Mesothelial cell of epicardium (in vitro differentiated cells): ENCODE measurements around the gene SMIM24. TPM values are rescaled to one million over a fixed set of nuclear protein-coding genes. Genes with fewer than 3 reads are reported as not detected.
A peak's percentile ranks its signal among the peaks of the same experiment; 100 is the strongest.

Experiments used
- DNase-seq, 2 experiments: peaks; one replicate each; pipeline ENCODE4 v3.0.0; 2021; ENCODE audit warnings: low spot score in 2 of 2; ENCODE audit not compliant: unreplicated experiment in 2 of 2
- H3K27ac Mint-ChIP-seq: 2 replicates; pipeline ENCODE4 v1.8.0; 2021; ENCODE audit warnings: mixed read lengths
- H3K27me3 Mint-ChIP-seq: 2 replicates; pipeline ENCODE4 v1.8.0; 2021; ENCODE audit warnings: low read depth, mixed read lengths
- H3K36me3 Mint-ChIP-seq: 2 replicates; pipeline ENCODE4 v1.8.0; 2021; ENCODE audit warnings: mixed read lengths
- H3K4me1 Mint-ChIP-seq: 2 replicates; pipeline ENCODE4 v1.8.0; 2021; ENCODE audit warnings: mixed read lengths
- H3K4me3 Mint-ChIP-seq: 2 replicates; pipeline ENCODE4 v1.8.0; 2021; ENCODE audit warnings: mild to moderate bottlenecking, moderate library complexity, mixed read lengths
- H3K9me3 Mint-ChIP-seq: 2 replicates; pipeline ENCODE4 v1.8.0; 2021; ENCODE audit warnings: mixed read lengths
- total RNA-seq: library from RNA; stranded (reverse); gene quantifications from 3 replicates; pipeline ENCODE4 v1.2.1, GENCODE V29; 2021
- TF ChIP-seq, protein P1 (sequence below): fragments of 200-600 bp; sonication (generic); IDR thresholded peaks from one replicate; pipeline ENCODE4 v1.5.0; 2021; ENCODE audit warnings: antibody characterized with exemption; ENCODE audit not compliant: unreplicated experiment

The SMIM24 gene
- total RNA-seq, 1 donor from 2014 or later: 0.60 TPM

DNA sequence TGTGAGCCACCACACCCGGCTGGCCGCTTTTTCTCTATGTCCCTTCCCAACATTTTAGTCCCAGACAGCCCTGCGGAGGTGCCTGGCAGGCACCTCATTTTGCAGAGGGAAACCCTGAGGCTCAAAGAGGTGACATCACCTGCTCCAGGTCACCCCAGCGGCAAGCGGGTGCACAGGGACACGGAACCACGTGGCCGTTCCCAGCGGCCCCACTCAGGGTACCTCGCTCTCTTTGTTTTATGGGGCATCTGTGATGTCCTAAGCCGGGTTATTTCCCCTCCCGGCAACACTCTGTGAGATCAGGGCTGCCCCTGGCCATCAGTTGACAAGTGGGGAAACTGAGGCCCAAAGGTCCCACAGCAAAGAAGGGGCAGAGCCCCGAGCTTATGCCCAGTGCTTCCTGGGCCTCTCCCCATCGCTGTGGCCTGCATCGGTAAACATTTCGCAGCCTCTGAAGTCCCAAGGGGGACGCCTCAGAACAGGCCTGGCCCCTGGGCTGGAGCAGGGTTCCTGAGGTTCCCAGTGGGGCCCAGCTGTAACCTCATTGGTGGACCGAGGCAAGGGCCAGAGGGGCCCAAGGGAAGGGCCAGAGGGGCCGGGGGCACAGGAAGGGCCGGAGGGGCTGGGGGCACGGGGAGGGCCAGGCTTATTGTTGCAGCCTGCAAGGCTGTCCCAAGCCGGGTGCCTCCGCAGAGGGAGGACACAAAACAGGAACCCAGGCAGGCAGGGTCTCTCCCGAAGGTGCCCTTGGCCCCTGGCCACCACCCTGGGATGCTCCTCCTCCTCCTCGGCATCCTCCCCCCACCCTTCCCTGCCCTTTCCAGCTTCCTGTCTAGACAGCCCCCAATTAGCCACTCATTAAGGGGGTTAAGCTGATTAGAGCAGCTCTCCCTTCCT is 39.0 kb downstream of the SMIM24 start:
- Mint-ChIP-seq H3K4me1 (peaks cover 5% of the 10 kb centered on the region), H3K36me3 (peaks cover 2% of the 10 kb centered on the region), H3K4me3 (no peak overlapping the region), H3K27ac (no peak overlapping the region), H3K9me3 (no peaks in the 10 kb centered on the region), H3K27me3 (no peaks in the 10 kb centered on the region)
- no peak for DNase-seq
- TF ChIP-seq, protein P1, sequence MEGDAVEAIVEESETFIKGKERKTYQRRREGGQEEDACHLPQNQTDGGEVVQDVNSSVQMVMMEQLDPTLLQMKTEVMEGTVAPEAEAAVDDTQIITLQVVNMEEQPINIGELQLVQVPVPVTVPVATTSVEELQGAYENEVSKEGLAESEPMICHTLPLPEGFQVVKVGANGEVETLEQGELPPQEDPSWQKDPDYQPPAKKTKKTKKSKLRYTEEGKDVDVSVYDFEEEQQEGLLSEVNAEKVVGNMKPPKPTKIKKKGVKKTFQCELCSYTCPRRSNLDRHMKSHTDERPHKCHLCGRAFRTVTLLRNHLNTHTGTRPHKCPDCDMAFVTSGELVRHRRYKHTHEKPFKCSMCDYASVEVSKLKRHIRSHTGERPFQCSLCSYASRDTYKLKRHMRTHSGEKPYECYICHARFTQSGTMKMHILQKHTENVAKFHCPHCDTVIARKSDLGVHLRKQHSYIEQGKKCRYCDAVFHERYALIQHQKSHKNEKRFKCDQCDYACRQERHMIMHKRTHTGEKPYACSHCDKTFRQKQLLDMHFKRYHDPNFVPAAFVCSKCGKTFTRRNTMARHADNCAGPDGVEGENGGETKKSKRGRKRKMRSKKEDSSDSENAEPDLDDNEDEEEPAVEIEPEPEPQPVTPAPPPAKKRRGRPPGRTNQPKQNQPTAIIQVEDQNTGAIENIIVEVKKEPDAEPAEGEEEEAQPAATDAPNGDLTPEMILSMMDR: no peak

GRCh38 chr19:3440082-3440481 is 40.2 kb downstream of the SMIM24 start:
- no peak for DNase-seq
- TF ChIP-seq, protein P1: no peak
- no peaks in the 10 kb centered on the region for H3K27me3 Mint-ChIP-seq
- H3K4me1 Mint-ChIP-seq: peaks cover 9% of the 10 kb centered on the region
- H3K27ac Mint-ChIP-seq: no peak overlapping the region
- H3K4me3 Mint-ChIP-seq: no peak overlapping the region
- H3K9me3 Mint-ChIP-seq: no peaks in the 10 kb centered on the region
- peaks cover 4% of the 10 kb centered on the region for H3K36me3 Mint-ChIP-seq

DNA sequence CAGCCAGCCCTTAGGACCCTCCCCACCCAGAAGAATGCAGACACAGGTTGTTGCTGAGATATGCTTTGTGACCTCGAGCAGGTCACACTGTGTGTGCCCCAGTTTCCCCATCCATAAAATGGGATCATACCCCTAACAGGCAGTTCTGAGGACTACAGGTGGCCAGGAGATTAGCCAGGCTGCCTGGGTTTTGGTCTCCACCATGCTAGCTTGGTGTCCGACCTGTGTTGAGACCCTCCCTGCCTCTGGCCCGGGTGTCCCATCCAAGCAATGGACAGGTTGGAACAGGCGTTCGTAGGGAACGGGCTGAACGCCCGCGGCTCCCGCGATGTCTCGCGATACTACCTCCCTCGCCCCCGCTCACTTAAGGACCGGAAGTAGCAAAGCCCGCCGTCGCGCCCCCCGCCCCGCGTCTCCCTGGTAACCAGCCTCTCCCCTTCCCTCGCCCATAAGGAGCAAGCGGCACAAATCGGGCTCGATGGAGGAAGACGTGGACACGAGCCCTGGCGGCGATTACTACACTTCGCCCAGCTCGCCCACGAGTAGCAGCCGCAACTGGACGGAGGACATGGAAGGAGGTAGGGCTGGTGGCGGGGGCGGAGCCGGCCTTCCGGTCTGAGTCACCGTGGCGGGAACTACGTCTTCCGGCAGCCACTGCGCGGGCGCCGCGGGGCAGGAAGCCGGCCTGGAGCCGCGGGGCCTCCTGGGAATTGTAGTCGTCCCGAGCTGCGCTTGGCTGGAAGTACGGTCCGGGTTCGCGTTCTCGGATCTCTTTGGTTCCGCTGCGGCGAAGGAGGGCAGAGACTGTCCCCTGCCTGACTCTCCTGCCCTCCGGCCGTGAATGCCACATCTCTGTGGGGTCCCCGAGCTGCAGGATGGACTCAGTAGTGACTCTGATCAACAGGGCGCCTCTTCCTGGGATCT is 45.4 kb downstream of the SMIM24 start:
- H3K4me1 Mint-ChIP-seq: peaks cover 4% of the 10 kb centered on the region
- TF ChIP-seq, protein P1: no peak
- H3K27ac Mint-ChIP-seq: peak overlapping the region; percentile 100
- no peaks in the 10 kb centered on the region for H3K9me3 Mint-ChIP-seq
- H3K4me3 Mint-ChIP-seq: peak overlapping the region; percentile 99
- peak; percentile 95 to 98 for DNase-seq
- H3K36me3 Mint-ChIP-seq: peaks cover 11% of the 10 kb centered on the region
- H3K27me3 Mint-ChIP-seq: no peaks in the 10 kb centered on the region

DNA sequence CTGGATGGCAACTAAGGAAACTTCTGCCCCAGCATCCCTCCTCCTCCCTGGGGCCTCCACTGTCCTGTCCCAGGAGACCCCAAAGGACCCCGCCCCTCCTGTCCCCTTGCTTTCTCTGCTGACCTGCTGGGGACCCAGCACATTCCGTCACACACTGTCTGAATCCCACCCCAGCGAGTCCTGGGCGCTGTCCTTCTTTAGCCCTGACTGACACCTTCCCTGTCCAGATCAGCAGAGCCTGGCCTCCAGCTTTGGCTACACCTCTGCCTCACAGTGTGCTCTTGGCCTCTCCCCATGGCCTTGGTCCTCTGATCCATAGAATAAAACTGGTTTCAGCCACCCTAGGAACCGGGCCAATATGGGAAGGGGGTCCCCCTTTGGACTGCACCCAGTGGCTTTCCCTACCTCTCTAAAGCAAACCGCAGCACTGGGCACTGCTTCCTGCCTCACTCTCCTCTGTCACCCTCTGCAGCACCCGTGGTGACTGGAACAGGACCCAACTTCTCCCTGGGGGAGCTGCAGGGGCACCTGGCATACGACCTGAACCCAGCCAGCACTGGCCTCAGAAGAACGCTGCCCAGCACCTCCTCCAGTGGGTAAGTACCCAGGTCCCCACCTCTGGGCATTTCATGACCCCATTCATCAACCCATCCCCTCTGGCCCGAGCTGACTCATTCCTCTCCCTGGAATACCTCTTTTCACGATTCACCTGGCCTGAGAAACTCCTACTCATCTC is 46.4 kb downstream of the SMIM24 start:
- Mint-ChIP-seq H3K36me3 (peaks cover 11% of the 10 kb centered on the region), H3K27ac (peak overlapping the region; percentile 100), H3K9me3 (no peaks in the 10 kb centered on the region), H3K4me3 (peak overlapping the region; percentile 99), H3K27me3 (no peaks in the 10 kb centered on the region), H3K4me1 (peaks cover 4% of the 10 kb centered on the region)
- no peak for DNase-seq
- TF ChIP-seq, protein P1: no peak

DNA sequence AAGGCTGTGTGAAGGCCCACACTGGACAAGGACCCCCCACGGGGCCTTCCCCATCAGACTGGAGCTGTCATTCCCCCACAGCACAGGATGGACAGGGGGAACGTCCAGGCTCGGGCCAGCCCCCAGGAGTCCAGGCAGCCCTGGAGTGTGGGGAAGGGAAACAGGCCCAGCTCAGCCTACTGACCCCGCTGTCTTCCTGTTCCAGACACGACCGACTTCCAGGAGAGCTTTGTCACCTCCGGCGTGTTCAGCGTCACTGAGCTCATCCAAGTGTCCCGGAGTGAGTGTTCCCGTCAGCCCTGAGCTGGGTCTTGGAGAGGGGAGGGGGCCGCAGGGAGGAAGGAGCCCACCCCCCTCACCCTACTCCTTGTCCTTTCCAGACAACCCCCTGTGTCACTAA is 47.0 kb downstream of the SMIM24 start:
- Mint-ChIP-seq H3K4me1 (peaks cover 4% of the 10 kb centered on the region), H3K4me3 (no peak overlapping the region), H3K27me3 (no peaks in the 10 kb centered on the region), H3K36me3 (peaks cover 11% of the 10 kb centered on the region), H3K9me3 (no peaks in the 10 kb centered on the region), H3K27ac (no peak overlapping the region)
- no peak for DNase-seq
- TF ChIP-seq, protein P1: no peak
